Memory B cell (primary cell): ENCODE results near the gene MFSD1.
"Not testable (repeated sequence)": the region's sequence is repeated elsewhere in the genome, so short reads cannot be mapped to it uniquely, and the experiment has no call there.

Source experiments
- ATAC-seq: fragments of 150-1000 bp; cut with Tn5 transposase; 2 replicates; pipeline ENCODE4 v1.10.0; 2021; ENCODE audit warnings: low read depth, mild to moderate bottlenecking, moderate library complexity
- DNase-seq, 2 donors: peaks; one replicate each; pipeline ENCODE4 v3.0.0; 2022; ENCODE audit warnings: low spot score in 2 of 2
- H3K27ac Mint-ChIP-seq: one replicate; pipeline ENCODE4 v1.8.0; 2022; ENCODE audit warnings: mild to moderate bottlenecking, moderate library complexity, mixed read lengths
- H3K27me3 Mint-ChIP-seq: one replicate; pipeline ENCODE4 v1.8.0; 2022; ENCODE audit warnings: mixed read lengths
- H3K36me3 Mint-ChIP-seq: one replicate; pipeline ENCODE4 v1.8.0; 2022; ENCODE audit warnings: mild to moderate bottlenecking, mixed read lengths
- H3K4me1 Mint-ChIP-seq: one replicate; pipeline ENCODE4 v1.8.0; 2022; ENCODE audit warnings: mixed read lengths
- H3K4me3 Mint-ChIP-seq: one replicate; pipeline ENCODE4 v1.8.0; 2022; ENCODE audit warnings: mild to moderate bottlenecking, moderate library complexity, mixed read lengths
- H3K9me3 Mint-ChIP-seq: one replicate; pipeline ENCODE4 v1.8.0; 2022; ENCODE audit warnings: mixed read lengths

MFSD1 gene

DNA sequence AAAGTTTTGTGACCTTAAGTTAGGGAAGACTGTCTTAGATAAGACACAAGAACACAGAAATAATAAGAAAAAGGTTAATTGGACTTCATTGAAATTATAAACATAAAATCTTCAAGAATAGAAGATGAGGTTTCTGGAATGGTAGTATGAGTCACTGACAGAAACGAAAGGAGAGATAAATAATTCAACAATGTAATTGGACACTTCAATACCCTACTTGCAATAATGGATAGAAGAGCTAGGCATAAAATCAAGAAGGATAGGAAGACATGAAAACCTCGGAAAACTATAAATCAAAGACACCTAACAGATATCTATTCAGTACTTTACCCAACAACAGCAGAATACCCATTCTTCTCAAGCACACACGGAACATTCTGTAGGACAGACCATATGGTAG is 15.9 kb upstream of the MFSD1 start:
- Mint-ChIP-seq H3K36me3 (no peaks in the 10 kb centered on the region), H3K4me1 (no peaks in the 10 kb centered on the region), H3K9me3 (peaks cover 3% of the 10 kb centered on the region), H3K27me3 (no peaks in the 10 kb centered on the region), H3K27ac (no peak overlapping the region), H3K4me3 (no peak overlapping the region)
- DNase-seq (no peak), ATAC-seq (no peak)

DNA sequence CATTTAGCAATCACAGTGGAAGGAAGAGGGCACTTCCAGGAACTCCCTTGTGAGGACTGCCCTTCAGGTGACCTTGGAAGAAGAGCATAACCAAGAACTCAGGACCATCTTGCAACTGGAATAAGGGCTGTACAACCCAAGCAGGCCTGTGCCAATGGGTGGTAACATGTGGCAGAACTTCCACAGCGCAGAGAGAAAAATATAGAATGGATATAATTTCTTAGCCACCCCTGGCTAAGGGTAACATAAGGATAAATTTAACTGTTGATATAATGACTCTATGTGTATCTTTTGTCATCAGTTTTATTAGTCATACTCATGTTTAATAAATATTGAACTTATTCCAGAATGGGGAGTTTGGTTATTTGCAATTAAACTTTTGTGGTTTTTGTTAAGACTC is 13.4 kb upstream of the MFSD1 start:
- Mint-ChIP-seq H3K27me3 (no peaks in the 10 kb centered on the region), H3K4me3 (no peak overlapping the region), H3K4me1 (no peaks in the 10 kb centered on the region), H3K27ac (no peak overlapping the region), H3K9me3 (peaks cover 3% of the 10 kb centered on the region), H3K36me3 (no peaks in the 10 kb centered on the region)
- DNase-seq (no peak), ATAC-seq (no peak)

DNA sequence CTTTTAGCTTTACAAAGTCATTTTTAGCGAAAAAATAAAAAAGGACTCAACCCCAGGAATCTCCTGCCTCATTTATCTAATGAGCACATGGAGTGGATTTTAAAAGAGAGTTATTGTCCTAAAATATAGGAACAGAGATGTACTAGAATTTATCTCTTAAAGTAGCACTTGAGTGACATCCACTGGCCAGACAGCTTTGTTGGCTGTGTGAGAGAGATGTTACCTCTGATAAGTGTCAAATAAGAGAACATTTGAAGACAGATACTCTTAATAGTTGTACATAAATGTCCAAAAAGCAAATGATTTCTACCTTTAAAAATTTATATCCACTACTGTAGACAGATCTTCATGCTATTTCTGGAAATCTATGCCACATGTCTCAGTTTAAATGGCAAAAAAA is 12.3 kb upstream of the MFSD1 start:
- no peaks in the 10 kb centered on the region for H3K4me1 Mint-ChIP-seq
- H3K4me3 Mint-ChIP-seq: no peak overlapping the region
- H3K9me3 Mint-ChIP-seq: peaks cover 3% of the 10 kb centered on the region
- DNase-seq (no peak), ATAC-seq (no peak)
- no peaks in the 10 kb centered on the region for H3K36me3 Mint-ChIP-seq
- H3K27ac Mint-ChIP-seq: no peak overlapping the region
- no peaks in the 10 kb centered on the region for H3K27me3 Mint-ChIP-seq

DNA sequence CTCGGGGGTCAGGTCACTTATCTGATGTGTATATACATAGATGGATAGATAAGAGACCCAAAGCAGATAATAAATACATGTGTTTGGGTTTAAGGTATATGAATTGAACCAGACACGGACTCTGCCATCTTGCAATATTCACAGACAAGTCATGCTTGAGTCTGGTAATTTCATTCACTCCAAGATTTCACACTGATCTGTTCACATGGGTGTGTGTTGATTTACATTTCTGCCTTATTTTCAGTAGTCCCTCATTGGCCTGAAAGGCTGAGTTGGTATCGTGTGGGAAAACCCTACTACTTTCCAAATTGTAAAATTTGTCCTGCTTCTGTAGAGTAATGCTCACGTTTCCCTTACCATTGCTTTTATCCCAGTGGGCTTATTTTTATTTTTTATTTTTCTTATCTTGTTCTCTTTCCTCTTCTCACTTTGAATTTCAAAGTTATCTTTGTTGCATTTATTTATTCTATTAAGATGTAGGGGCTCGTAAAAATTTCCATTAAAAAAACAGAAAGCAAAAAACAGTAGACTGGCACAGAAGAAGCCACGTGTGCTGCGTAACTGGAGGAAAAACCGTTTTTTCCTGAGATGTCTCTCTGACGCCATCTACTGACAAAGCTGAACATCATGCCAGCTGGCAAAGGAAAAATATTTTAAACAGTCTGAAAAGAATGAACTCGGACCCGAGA is 10.8 kb upstream of the MFSD1 start:
- H3K9me3 Mint-ChIP-seq: peaks cover 2% of the 10 kb centered on the region
- no peaks in the 10 kb centered on the region for H3K4me1 Mint-ChIP-seq
- no peaks in the 10 kb centered on the region for H3K27me3 Mint-ChIP-seq
- H3K27ac Mint-ChIP-seq: no peak overlapping the region
- DNase-seq (peak in 1 of 2 donors; percentile 28), ATAC-seq (peak; percentile 64)
- H3K4me3 Mint-ChIP-seq: peak overlapping the region; percentile 65
- H3K36me3 Mint-ChIP-seq: no peaks in the 10 kb centered on the region

DNA sequence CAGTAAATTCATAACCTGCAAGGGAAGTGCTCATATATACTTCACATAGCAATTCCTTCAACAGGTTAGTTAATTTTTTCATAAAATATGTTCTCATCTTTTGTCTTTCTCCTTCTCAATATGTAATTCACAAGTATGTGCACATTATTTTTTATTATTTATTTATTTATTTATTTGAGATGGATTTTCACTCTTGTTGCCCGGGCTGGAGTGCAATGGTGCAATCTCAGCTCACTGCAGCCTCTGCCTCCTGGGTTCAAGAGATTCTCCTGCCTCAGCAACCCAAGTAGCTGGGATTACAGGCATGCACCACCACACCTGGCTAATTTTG is 10.3 kb upstream of the MFSD1 start:
- not testable (repeated sequence) for H3K4me3 Mint-ChIP-seq, H3K27me3 Mint-ChIP-seq, H3K27ac Mint-ChIP-seq, H3K9me3 Mint-ChIP-seq, H3K36me3 Mint-ChIP-seq, ATAC-seq, DNase-seq, H3K4me1 Mint-ChIP-seq

DNA sequence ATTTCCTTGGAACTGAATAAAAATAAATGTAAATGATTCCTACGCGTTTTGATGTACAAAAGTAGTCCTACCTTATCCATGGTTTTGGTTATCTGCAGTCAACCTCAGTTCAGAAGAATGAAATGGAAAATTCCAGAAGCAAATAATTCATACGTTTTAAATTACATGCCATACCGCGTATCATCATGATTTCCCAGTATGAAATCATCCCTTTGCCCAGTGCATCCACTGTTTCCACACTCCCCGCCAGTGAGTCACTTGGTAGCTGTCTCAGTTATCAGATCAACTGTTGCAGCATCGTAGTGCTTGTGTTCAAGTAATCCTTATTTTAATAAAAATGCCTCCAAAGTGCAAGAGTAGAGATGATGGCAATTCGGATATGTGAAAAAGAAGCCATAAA is 9.1 kb upstream of the MFSD1 start:
- no peak for ATAC-seq
- no peak overlapping the region for H3K4me3 Mint-ChIP-seq
- DNase-seq: no peak
- H3K9me3 Mint-ChIP-seq: no peaks in the 10 kb centered on the region
- no peaks in the 10 kb centered on the region for H3K4me1 Mint-ChIP-seq
- H3K36me3 Mint-ChIP-seq: no peaks in the 10 kb centered on the region
- no peaks in the 10 kb centered on the region for H3K27me3 Mint-ChIP-seq
- H3K27ac Mint-ChIP-seq: no peak overlapping the region

DNA sequence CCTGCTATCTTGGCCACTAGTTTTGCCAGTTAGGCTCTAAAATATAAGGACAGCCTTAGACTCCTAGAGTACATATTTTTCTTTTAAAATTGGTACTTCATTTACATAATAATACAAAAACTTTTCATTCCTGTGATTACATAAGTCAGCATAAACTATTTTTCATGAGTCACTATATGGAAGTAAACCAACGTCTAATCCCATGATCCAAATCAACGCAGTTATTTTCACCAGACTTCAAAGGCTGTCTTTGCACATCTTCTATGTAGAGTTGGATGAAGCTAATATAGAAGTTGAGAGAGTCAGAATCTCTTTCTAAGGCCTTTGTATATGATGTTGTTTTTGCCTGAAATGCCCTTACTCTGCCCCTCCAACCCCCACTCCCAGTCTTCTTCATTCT is 7.6 kb upstream of the MFSD1 start:
- no peaks in the 10 kb centered on the region for H3K9me3 Mint-ChIP-seq
- ATAC-seq: no peak
- no peaks in the 10 kb centered on the region for H3K36me3 Mint-ChIP-seq
- DNase-seq: no peak
- no peaks in the 10 kb centered on the region for H3K27me3 Mint-ChIP-seq
- H3K4me3 Mint-ChIP-seq: no peak overlapping the region
- no peaks in the 10 kb centered on the region for H3K4me1 Mint-ChIP-seq
- no peak overlapping the region for H3K27ac Mint-ChIP-seq

DNA sequence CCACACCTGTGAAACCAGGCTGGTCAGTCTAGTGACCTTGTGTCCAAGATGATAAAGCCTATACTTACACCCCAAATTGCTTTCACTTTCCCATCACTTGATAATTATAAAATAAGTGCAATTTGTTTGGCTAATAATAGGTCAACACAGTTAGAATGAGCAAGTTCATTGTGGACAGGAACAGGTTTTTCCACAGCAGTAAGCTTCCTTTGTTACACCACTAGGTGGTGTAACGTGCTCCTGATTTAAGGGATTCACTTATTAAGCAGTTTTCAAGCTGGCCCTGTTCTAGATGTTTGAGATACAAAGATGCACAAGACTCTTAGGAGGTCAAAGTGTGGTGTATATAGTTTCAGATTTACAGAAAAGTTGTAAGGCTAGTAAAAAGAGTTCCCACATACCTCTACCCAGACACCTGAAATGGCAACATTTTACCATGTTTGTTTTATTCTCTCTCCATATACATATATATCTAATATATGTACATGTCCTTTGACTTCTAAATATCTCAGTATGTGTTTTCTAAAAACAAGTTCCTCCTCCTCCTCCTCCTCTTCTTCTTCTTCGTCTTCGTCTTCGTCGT is 6.8 kb upstream of the MFSD1 start:
- DNase-seq (no peak), ATAC-seq (no peak)
- Mint-ChIP-seq H3K36me3 (no peaks in the 10 kb centered on the region), H3K27me3 (no peaks in the 10 kb centered on the region), H3K4me1 (no peaks in the 10 kb centered on the region), H3K27ac (no peak overlapping the region), H3K9me3 (no peaks in the 10 kb centered on the region), H3K4me3 (no peak overlapping the region)

DNA sequence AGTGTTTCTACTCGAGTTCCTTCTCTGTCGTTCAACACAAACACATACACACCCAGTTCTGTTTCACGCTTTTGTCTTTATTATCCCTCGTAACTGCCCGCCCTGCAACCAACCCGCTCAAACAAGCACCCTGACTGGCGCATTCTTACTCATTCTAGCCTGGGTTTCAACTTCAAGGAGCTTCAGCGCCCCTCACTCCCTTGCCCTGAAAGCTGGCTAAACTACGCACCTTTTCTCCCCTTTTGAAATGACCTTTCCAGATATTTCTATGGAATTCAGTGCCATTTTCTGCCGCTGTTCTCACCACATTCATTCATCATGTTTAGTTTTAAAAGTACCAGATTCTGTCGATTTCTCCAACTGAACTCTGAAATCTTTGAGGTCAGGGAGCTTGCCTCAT is 653 bp upstream of the MFSD1 start:
- peaks cover 9% of the 10 kb centered on the region for H3K36me3 Mint-ChIP-seq
- peak overlapping the region; percentile 88 for H3K27ac Mint-ChIP-seq
- H3K9me3 Mint-ChIP-seq: no peaks in the 10 kb centered on the region
- peak overlapping the region; percentile 91 for H3K4me3 Mint-ChIP-seq
- no peak for DNase-seq
- peaks cover 24% of the 10 kb centered on the region for H3K4me1 Mint-ChIP-seq
- ATAC-seq: no peak
- H3K27me3 Mint-ChIP-seq: no peaks in the 10 kb centered on the region

DNA sequence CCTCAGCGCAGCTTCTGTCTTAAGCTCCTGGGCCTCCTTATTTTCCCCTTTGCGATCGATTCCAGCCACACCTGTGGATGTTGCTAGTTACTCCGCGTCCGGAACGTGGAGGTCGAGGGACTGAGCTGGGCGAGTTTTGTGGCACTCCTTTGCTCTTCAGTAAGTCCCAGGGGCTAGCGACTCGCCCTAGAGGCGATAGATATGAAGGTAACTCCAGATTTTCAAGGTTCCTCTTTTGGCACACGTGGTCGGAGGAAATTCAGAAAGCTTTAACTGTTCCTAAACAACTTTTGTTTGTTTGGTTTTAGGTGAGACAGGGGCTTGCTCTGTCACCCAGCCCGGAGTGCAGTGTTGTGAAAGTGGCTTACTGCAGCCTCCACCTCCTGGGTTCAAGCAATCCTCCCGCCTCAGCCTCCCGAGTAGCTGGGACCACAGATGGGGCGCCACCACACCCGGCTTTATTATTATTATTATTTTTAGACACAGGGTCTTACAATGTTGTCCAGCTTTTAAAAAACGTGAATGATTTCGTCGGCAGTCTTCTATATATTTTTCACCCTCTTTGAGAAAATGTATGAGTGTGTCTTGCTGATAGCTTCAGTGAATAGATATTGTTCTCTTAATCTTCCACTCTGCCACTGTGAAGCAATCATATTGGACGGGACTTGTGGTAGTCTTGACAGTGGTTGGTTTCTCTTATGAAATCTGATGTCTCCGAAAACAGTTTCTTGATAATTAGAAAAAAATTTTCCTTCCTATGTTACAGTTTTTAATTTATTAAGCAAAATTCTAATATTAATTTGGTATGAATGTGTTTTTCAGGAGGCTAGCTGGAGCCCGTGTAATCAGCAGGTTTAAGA is 785 bp downstream of the MFSD1 start:
- ATAC-seq (peak; percentile 76), DNase-seq (peak; percentile 38 to 40)
- Mint-ChIP-seq H3K27me3 (no peaks in the 10 kb centered on the region), H3K36me3 (peaks cover 12% of the 10 kb centered on the region), H3K27ac (peak overlapping the region; percentile 88), H3K4me3 (peak overlapping the region; percentile 91), H3K9me3 (no peaks in the 10 kb centered on the region), H3K4me1 (peaks cover 24% of the 10 kb centered on the region)

DNA sequence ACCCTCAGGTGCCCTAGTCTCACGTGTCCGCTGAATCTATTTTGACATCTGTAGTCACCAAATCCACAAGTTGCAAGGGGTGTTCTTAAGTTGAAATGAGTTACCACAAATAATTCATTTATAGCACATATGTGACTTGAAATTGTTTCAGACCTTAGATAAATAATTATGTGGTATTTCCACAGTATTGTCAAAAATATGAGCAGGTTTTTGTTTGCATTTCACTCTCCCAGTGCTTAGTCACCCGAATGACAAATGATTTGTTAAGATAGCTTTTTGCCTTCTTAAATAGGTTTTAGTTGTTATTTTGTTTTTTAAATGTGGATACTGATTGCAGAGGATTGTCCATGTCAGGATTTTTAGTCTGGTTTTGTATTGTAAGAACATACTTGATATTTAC is 2.6 kb downstream of the MFSD1 start:
- Mint-ChIP-seq H3K36me3 (peaks cover 22% of the 10 kb centered on the region), H3K27ac (no peak overlapping the region), H3K4me1 (peaks cover 27% of the 10 kb centered on the region), H3K4me3 (no peak overlapping the region), H3K9me3 (no peaks in the 10 kb centered on the region), H3K27me3 (no peaks in the 10 kb centered on the region)
- ATAC-seq (no peak), DNase-seq (no peak)

DNA sequence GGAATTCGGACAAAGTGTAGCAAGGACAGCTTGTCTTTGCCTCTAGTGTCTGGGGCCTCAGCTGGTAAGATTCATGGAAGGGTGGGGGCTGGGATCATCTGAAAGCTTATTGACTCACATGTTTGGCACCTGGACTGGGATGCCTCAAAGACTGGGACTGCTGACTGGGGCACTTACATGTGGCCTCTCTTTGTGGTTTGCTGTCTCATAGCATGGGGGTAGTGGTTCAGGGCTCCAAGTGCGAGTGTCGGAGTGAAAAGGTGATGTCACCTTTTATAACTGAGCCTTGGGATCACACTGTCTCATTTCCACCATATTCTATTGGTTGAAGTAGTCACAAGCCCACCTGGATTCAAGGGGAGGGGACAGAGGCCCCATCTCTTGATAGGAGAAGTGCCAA is 6.8 kb downstream of the MFSD1 start:
- H3K4me1 Mint-ChIP-seq: peaks cover 17% of the 10 kb centered on the region
- H3K27ac Mint-ChIP-seq: no peak overlapping the region
- peaks cover 45% of the 10 kb centered on the region for H3K36me3 Mint-ChIP-seq
- H3K4me3 Mint-ChIP-seq: no peak overlapping the region
- no peaks in the 10 kb centered on the region for H3K9me3 Mint-ChIP-seq
- ATAC-seq (no peak), DNase-seq (no peak)
- no peaks in the 10 kb centered on the region for H3K27me3 Mint-ChIP-seq

DNA sequence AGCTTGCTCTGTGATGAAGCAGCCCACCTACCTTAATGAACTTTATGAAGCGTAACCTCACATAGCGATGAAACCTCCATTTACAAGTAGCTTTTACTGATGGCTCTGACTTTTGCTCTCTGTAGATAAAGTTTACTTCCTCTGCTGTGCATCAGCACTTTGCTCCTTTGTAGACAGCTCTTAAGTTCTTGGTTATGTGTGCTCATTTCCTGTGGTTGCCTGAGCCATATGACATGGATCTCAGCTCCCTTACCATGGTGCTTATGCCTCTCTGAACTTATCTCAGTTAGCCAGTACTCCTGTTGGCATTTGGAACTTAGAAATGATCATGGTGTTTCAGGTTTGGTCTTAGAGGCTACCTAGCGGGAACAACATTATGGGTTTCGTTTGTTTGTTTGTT is 7.8 kb downstream of the MFSD1 start:
- H3K27ac Mint-ChIP-seq: no peak overlapping the region
- peaks cover 16% of the 10 kb centered on the region for H3K4me1 Mint-ChIP-seq
- ATAC-seq (no peak), DNase-seq (no peak)
- no peaks in the 10 kb centered on the region for H3K9me3 Mint-ChIP-seq
- H3K4me3 Mint-ChIP-seq: no peak overlapping the region
- H3K27me3 Mint-ChIP-seq: no peaks in the 10 kb centered on the region
- H3K36me3 Mint-ChIP-seq: peaks cover 46% of the 10 kb centered on the region

DNA sequence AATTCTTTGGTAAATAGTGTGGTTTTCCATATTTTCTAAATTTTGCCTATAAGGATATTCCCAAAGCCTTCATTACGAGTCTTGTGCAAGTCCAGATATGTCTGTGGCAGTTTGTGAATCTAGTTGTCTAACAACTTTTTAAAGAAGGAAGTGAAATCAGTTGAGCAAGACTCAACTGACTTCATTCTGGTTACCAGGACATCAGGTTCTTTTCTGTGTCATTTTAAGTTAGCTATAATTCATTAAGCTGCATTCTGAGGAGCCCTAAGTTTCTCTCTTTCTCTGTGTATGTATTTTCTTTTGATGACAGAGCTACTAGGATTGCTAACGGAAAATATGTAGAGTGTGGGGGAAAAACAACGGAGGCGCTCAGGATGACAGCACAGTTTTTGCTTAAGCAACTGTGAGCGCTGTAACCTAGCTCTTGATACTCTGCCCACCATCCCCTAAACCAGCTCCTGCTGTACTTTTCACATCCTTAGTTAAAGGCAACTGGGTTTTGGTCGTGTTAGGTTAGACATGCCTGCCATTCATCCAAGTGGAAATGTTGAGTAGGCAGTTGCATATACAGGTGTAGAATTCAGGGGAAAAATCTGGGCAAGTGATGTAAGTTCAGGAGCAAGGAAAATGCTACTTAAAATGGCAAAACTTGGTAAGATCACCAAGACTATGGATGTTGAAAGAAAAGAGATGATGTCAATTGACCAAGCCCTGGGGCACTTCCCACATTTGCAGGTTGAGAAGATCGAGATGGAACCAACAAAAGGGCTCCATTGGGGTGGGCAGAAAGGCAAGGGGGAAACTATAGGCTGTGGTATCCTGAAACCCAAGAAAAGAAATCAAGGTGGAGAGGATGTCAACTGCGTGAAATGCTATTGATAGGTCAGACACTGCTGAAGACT is 9.2 kb downstream of the MFSD1 start:
- Mint-ChIP-seq H3K36me3 (peaks cover 42% of the 10 kb centered on the region), H3K4me1 (peaks cover 12% of the 10 kb centered on the region), H3K27me3 (no peaks in the 10 kb centered on the region), H3K4me3 (no peak overlapping the region), H3K9me3 (no peaks in the 10 kb centered on the region), H3K27ac (no peak overlapping the region)
- ATAC-seq (no peak), DNase-seq (no peak)
